K562 (cell line): ENCODE results near the gene TEX14. TPM values are rescaled to one million over a fixed set of nuclear protein-coding genes. Genes with fewer than 3 reads are reported as not detected.
A peak's percentile ranks its signal among the peaks of the same experiment; 100 is the strongest.

Experiments
- ATAC-seq: fragments of 200-7000 bp; cut with Tn5 transposase; 3 replicates; pipeline ENCODE4 v1.9.1; 2020; ENCODE audit warnings: moderate library complexity
- BruUV-seq: library from RNA; stranded (reverse); fragments of 400-500 nt; replicated peaks from 2 replicates; lab custom pipeline; 2021; lab: Mats Ljungman, UMichigan
- CTCF ChIA-PET: fragments of 300-600 bp; formaldehyde crosslinking; extraction: SDS; loops from one replicate; lab custom pipeline; 2021; ENCODE audit warnings: low intra/inter-chr PET ratio; lab: Yijun Ruan, JAX
- POLR2A ChIA-PET: fragments of 300-600, 350-650 bp; sonication (Branson Sonifier 250); formaldehyde crosslinking; extraction: SDS; loops from one replicate; lab custom pipeline; 2021; ENCODE audit warnings: antibody characterized with exemption, inconsistent platforms; lab: Yijun Ruan, JAX
- DNase-seq, 4 experiments: peaks; one replicate each; pipeline versions ENCODE4 v3.0.0 to v3.0.0-alpha.2; 2011 to 2018; ENCODE audit warnings: low spot score in 3 of 4, mixed read lengths in 3 of 4; ENCODE audit errors: extremely low read depth in 1 of 4
- FAIRE-seq: peaks from 2 replicates; lab custom pipeline; 2011; peaks lifted over from hg19 to GRCh38; lab: Jason Lieb, UNC
- H2AFZ ChIP-seq: 2 replicates; pipeline ENCODE4 v1.6.0; 2011; ENCODE audit warnings: low read depth, low read length, control low read depth, inconsistent platforms
- H3K27ac ChIP-seq: fragments of 200-600 bp; 3 replicates; pipeline ENCODE4 v1.8.0; 2011; ENCODE audit warnings: low read depth, mild to moderate bottlenecking, control low read depth, inconsistent platforms, low read length, moderate library complexity, mixed read lengths; ENCODE audit errors: extremely low read depth
- H3K27me3 ChIP-seq, 2 experiments: fragments of 300-600 bp in 1 of 2; 2 replicates in 1 of 2; 3 replicates in 1 of 2; pipeline versions ENCODE4 v1.6.0 to v1.8.0; 2011; ENCODE audit warnings: inconsistent platforms in 2 of 2, low read length in 2 of 2, mild to moderate bottlenecking in 1 of 2, mixed read lengths in 1 of 2, moderate library complexity in 1 of 2; ENCODE audit not compliant: control insufficient read depth in 2 of 2, insufficient read depth in 2 of 2
- H3K36me3 ChIP-seq: fragments of 300-600 bp; 3 replicates; pipeline ENCODE4 v1.8.0; 2011; ENCODE audit warnings: mild to moderate bottlenecking, low read length, inconsistent platforms; ENCODE audit not compliant: control insufficient read depth, insufficient read depth
- H3K4me1 ChIP-seq, 2 experiments: fragments of 200-600 bp in 1 of 2; replicated peaks in 1 of 2; 2 replicates in 1 of 2; 3 replicates in 1 of 2; pipeline versions ENCODE4 v1.5.1 to v1.8.0; 2011; ENCODE audit warnings: inconsistent platforms in 2 of 2, low read length in 2 of 2, mild to moderate bottlenecking in 1 of 2, mixed read lengths in 1 of 2, moderate library complexity in 1 of 2; ENCODE audit not compliant: control insufficient read depth in 2 of 2, insufficient read depth in 2 of 2
- H3K4me2 ChIP-seq: 2 replicates; pipeline ENCODE4 v1.6.1; 2011; ENCODE audit warnings: low read length, control low read depth, inconsistent platforms, mixed read lengths; ENCODE audit not compliant: insufficient read depth
- H3K4me3 ChIP-seq: fragments of 200-600 bp; sonication (generic), shearing (Covaris generic); 2 replicates; pipeline ENCODE4 v1.5.1; 2016; ENCODE audit warnings: control low read depth, inconsistent platforms
- H3K79me2 ChIP-seq: fragments of 200-600 bp; 3 replicates; pipeline ENCODE4 v1.8.0; 2011; ENCODE audit warnings: low read length, inconsistent platforms; ENCODE audit not compliant: control insufficient read depth, insufficient read depth
- H3K9ac ChIP-seq, 2 experiments: 2 replicates each; pipeline versions ENCODE4 v1.6.0 to v1.6.1; 2011; ENCODE audit warnings: low read depth in 2 of 2, low read length in 2 of 2, control low read depth in 1 of 2, inconsistent platforms in 1 of 2, mild to moderate bottlenecking in 1 of 2, mixed read lengths in 1 of 2; ENCODE audit not compliant: insufficient read depth in 1 of 2
- H3K9me1 ChIP-seq: one replicate; pipeline ENCODE4 v1.6.0; 2011; ENCODE audit warnings: inconsistent platforms, mild to moderate bottlenecking, low read length, moderate library complexity; ENCODE audit not compliant: control insufficient read depth, insufficient read depth
- H3K9me3 ChIP-seq: replicated peaks from 2 replicates; pipeline ENCODE4 v1.5.1; 2011; ENCODE audit warnings: low read depth, low read length, inconsistent platforms; ENCODE audit not compliant: control insufficient read depth, insufficient read depth
- H4K20me1 ChIP-seq: replicated peaks from 2 replicates; pipeline ENCODE4 v1.6.1; 2011; ENCODE audit warnings: low read length, inconsistent platforms, mixed read lengths; ENCODE audit not compliant: control insufficient read depth, insufficient read depth
- COPS2 ChIP-seq: fragments of 450-650 bp; conservative IDR thresholded peaks from 2 replicates; pipeline ENCODE4 v1.6.1; 2016; ENCODE audit warnings: mild to moderate bottlenecking, moderate library complexity
- EWSR1 ChIP-seq: fragments of 450-650 bp; IDR thresholded peaks from 2 replicates; pipeline ENCODE4 v1.6.1; 2018; ENCODE audit warnings: borderline replicate concordance, mild to moderate bottlenecking, low read depth, moderate library complexity; ENCODE audit not compliant: partially characterized antibody
- ZBTB11 ChIP-seq, 3 experiments: fragments of 200-800 bp in 1 of 3; fragments of 250-450 bp in 1 of 3; fragments of 450-650 bp in 1 of 3; sonication (Bioruptor Pico) in 1 of 3; sonication (Bioruptor generic) in 1 of 3; formaldehyde crosslinking in 1 of 3; IDR thresholded peaks; 2 replicates each; pipeline versions ENCODE4 v1.6.1 to v1.8.0; 2016 to 2022; ENCODE audit warnings: mild to moderate bottlenecking in 2 of 3, missing genetic modification characterization in 2 of 3, missing compliant biosample characterization in 1 of 3, moderate library complexity in 1 of 3
- WGBS: fragments of 100-300 bp; shearing (Covaris generic); methylation state at CpG from one replicate; pipeline ENCODE4 v1.1.6; 2016; ENCODE audit warnings: low coverage, mixed read lengths; ENCODE audit not compliant: insufficient coverage; ENCODE audit errors: missing lambda C conversion rate; 5-methylcytosine and 5-hydroxymethylcytosine counted together
- in situ Hi-C: fragments of 300-500 bp; cut with MboI; formaldehyde crosslinking; loops from 4 replicates; pipeline ENCODE4 v1.15.0; 2018; ENCODE audit warnings: inconsistent platforms, mixed read lengths
- intact Hi-C: fragments of 100-400 bp; cut with micrococcal nuclease; formaldehyde crosslinking; loops from 2 replicates; pipeline ENCODE4 v1.14.2; 2022
- polyA plus RNA-seq, 8 experiments: library from polyadenylated mRNA; depleted of rRNA in 4 of 8; stranded (reverse) in 5 of 8; unstranded in 3 of 8; fragments of >200 nt; fragmentation: Nextera tagmentation in 2 of 8; fragmentation: Illumina TruSeq in 1 of 8; extraction: Ambion mirVana in 2 of 8; extraction: Trizol in 1 of 8; gene quantifications; 2 replicates each; pipeline versions ENCODE4 v1.2.1 to v1.2.3, GENCODE V29; 2011 to 2014; ENCODE audit warnings: inconsistent platforms in 1 of 8, missing spikeins in 1 of 8
- total RNA-seq, 7 experiments: library from RNA; depleted of rRNA in 6 of 7; stranded (reverse); fragments of >200 nt in 6 of 7; fragmentation: Illumina TruSeq in 2 of 7; extraction: Trizol in 2 of 7; gene quantifications; 2 replicates each; pipeline versions ENCODE4 v1.2.1 to v1.2.3, GENCODE V29; 2011 to 2021; ENCODE audit warnings: low replicate concordance in 1 of 7

Gene TEX14
- total and polyA plus RNA-seq, 9 of the 15 experiments (the other 6 are each of a cell fraction or from before 2014, with no cell fraction given) = 0.05 to 0.12 (median 0.09) TPM; not detected in 1

GRCh38 chr17:58660621-58661020 is 31.2 kb downstream of the TEX14 start:
- no peak overlapping the region for H3K9ac ChIP-seq
- no TSS peak for BruUV-seq
- intact Hi-C loops (no loop called here), in situ Hi-C loops (no loop called here)
- H3K36me3 ChIP-seq = no peaks in the 10 kb centered on the region
- H3K4me1 ChIP-seq = peaks cover 6 to 8% of the 10 kb centered on the region in 2 experiments; a peak in 3 of 5 replicates
- H4K20me1 ChIP-seq = no peaks in the 10 kb centered on the region
- DNase-seq = no peak
- no peak for FAIRE-seq
- TF ChIP-seq ZBTB11 (CRISPR knock-in tag; IDR thresholded peaks at IDR 0.05) = peak in 1 of 3 experiments; percentile 51; a peak in 2 of 6 replicates
- TF ChIP-seq COPS2 = no peak
- TF ChIP-seq EWSR1 = peak; percentile 39
- H3K9me1 ChIP-seq = no peaks in the 10 kb centered on the region
- no peaks in the 10 kb centered on the region for H3K79me2 ChIP-seq
- no peaks in the 10 kb centered on the region for H3K9me3 ChIP-seq
- WGBS = 89% methylated on average over 4 of the region's 4 CpGs
- H3K4me2 ChIP-seq = no peak overlapping the region
- H3K27me3 ChIP-seq = no peaks in the 10 kb centered on the region
- no peak overlapping the region for H3K27ac ChIP-seq
- ChIA-PET CTCF (no interaction called here), POLR2A (interaction anchor here (4.0 to 11.2 kb wide), 3 partner anchors 11 to 30 kb away, joined by 88 to 281 read pairs (median 97); no protein-coding TSS in a partner anchor)
- H2AFZ ChIP-seq = 0 out of 2 replicates have a peak overlapping the region, but pooled peaks have one; percentile 10
- ATAC-seq = no peak
- no peak overlapping the region for H3K4me3 ChIP-seq
